Upper lobe of left lung (tissue), 6 donors: ENCODE results near the gene TMEM170B. TPM values are rescaled to one million over a fixed set of nuclear protein-coding genes. Genes with fewer than 3 reads are reported as not detected.
A peak's percentile ranks its signal among the peaks of the same experiment; 100 is the strongest.
"Not testable (repeated sequence)": the region's sequence is repeated elsewhere in the genome, so short reads cannot be mapped to it uniquely, and the experiment has no call there.

Experiments used
- ATAC-seq, 2 donors: fragments of 200-7000 bp; cut with Tn5 transposase; one replicate each; pipeline ENCODE4 v1.9.1; 2022; ENCODE audit warnings: mild to moderate bottlenecking in 2 of 2, moderate library complexity in 2 of 2; ENCODE audit not compliant: low FRiP score in 2 of 2
- DNase-seq, 2 donors: peaks; one replicate each; pipeline ENCODE4 v3.0.0-alpha.2; 2019 to 2020
- H3K27ac ChIP-seq, 4 donors: fragments of 200-600 bp; sonication (generic); one replicate each; pipeline ENCODE4 v1.5.1; 2016 to 2019
- H3K27me3 ChIP-seq, 4 donors: fragments of 200-600 bp; sonication (generic); one replicate each; pipeline ENCODE4 v1.5.1; 2017 to 2019
- H3K36me3 ChIP-seq, 4 donors: fragments of 200-600 bp; sonication (generic); one replicate each; pipeline ENCODE4 v1.5.1; 2016 to 2019
- H3K4me1 ChIP-seq, 4 donors: fragments of 200-600 bp; sonication (generic); one replicate each; pipeline ENCODE4 v1.5.1; 2018 to 2019
- H3K4me3 ChIP-seq, 4 donors: fragments of 200-600 bp; sonication (generic); one replicate each; pipeline ENCODE4 v1.5.1; 2017 to 2019; ENCODE audit warnings: mild to moderate bottlenecking in 2 of 4, moderate library complexity in 1 of 4
- H3K9me3 ChIP-seq, 4 donors: fragments of 200-600 bp; sonication (generic); one replicate each; pipeline ENCODE4 v1.5.1; 2018 to 2019
- CTCF ChIP-seq, 6 experiments: fragments of 450-650 bp in 4 of 6; fragments of 200-600 bp in 2 of 6; sonication (generic) in 2 of 6; IDR thresholded peaks; one replicate each; pipeline ENCODE4 v1.5.1; 2016 to 2019; ENCODE audit warnings: antibody characterized with exemption in 6 of 6
- EP300 ChIP-seq, 4 donors: sonication (generic); formaldehyde crosslinking; IDR thresholded peaks; one replicate each; pipeline ENCODE4 v1.5.1; 2017; ENCODE audit warnings: antibody characterized with exemption in 4 of 4, control low read depth in 2 of 4
- POLR2A ChIP-seq, 4 donors: fragments of 450-650 bp; IDR thresholded peaks; one replicate each; pipeline ENCODE4 v1.5.1; 2016 to 2017; ENCODE audit warnings: antibody characterized with exemption in 4 of 4, mild to moderate bottlenecking in 2 of 4
- POLR2AphosphoS5 ChIP-seq, 2 donors: sonication (generic); formaldehyde crosslinking; IDR thresholded peaks; one replicate each; pipeline ENCODE4 v1.5.1; 2017; ENCODE audit warnings: antibody characterized with exemption in 2 of 2
- WGBS, 2 donors: methylation state at CpG; one replicate each; pipeline ENCODE4 v1.1.5; 2017 to 2018; 5-methylcytosine and 5-hydroxymethylcytosine counted together
- total RNA-seq, 6 donors: library from RNA; depleted of rRNA in 4 of 6; stranded (reverse); fragments of >200 nt in 4 of 6; gene quantifications; one replicate each; pipeline versions ENCODE4 v1.1.0 to v1.2.1, GENCODE V29; 2016 to 2021
- donor health status: DM: no; HTN: no; CAD: no; lungs with moderate emphysema.
- donor health status: DM: no; HTN: yes; CAD: no; lungs with severe emphysema.

TMEM170B gene
- total RNA-seq, 6 donors from 2014 or later = 3.0 to 12.9 (median 6.0) TPM

- 1 to 4% methylated on average over 12 of the region's 12 CpGs for WGBS, 2 donors
- Histone ChIP-seq H3K36me3 (no peaks in the 10 kb centered on the region), H3K9me3 (no peaks in the 10 kb centered on the region), H3K27ac (peak overlapping the region; percentile 88 to 99 (median 91)), H3K27me3 (no peaks in the 10 kb centered on the region), H3K4me1 (peaks cover 6 to 18% (median 11%) of the 10 kb centered on the region in 4 donors), H3K4me3 (peak overlapping the region; percentile 91 to 99 (median 96))
- no peak for DNase-seq
- TF ChIP-seq EP300 (IDR thresholded peaks at IDR 0.05) (no peak), POLR2AphosphoS5 (IDR thresholded peaks at IDR 0.05) (no peak), POLR2A (IDR thresholded peaks at IDR 0.05) (no peak), CTCF (IDR thresholded peaks at IDR 0.05) (no peak)
- no peak for ATAC-seq
Observed at GRCh38 chr6:11536795-11537194, 754 bp upstream of the TMEM170B start.

GRCh38 chr6:11538052-11538818 lies 686 bp downstream of the TMEM170B start:
- peak in 1 of 2 donors; percentile 25 for ATAC-seq
- TF ChIP-seq POLR2A (IDR thresholded peaks at IDR 0.05) (peak in 2 of 4 donors; percentile 35 to 56), POLR2AphosphoS5 (IDR thresholded peaks at IDR 0.05) (no peak)
- H3K4me1 ChIP-seq = peaks cover 6 to 18% (median 11%) of the 10 kb centered on the region in 4 donors
- H3K36me3 ChIP-seq = no peaks in the 10 kb centered on the region
- H3K4me3 ChIP-seq = peak overlapping the region; percentile 91 to 99 (median 96)
- DNase-seq = peak; percentile 44 to 90
- H3K27me3 ChIP-seq = no peaks in the 10 kb centered on the region
- WGBS, 2 donors = 0 to 1% methylated on average over 20 to 51 of the region's 74 CpGs
- peak overlapping the region; percentile 88 to 99 (median 91) for H3K27ac ChIP-seq
- H3K9me3 ChIP-seq = no peaks in the 10 kb centered on the region

DNA sequence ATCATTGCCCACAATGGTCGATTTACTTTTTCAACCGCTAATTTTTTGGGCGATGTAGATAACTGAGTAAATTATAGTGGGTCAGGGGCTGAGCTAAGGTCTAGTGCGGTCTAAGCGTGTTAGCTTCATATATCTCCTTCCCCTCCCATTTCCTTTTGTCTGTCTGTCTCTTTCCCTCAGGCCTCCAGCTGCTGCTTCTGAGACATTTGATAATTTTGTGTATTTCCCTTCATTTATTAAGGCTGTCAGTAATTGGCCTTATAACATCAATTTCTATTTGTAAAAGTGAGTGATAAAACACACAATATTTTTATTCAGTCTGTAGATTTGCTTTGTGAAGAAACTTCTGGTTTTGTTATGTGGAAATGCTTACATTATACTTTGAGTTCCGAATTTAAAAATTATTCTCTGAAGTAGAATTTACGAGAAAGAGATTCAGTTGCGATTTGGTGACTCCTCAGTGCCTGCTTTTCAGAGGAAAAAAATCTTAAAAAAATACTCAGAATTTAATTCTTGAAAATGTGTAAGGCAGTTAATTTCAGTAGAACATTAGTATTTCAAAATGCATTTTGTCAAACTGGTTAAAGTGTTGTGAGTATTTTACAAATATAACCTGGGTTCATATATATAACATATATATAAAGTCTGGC lies 1.4 kb downstream of the TMEM170B start:
- DNase-seq (no peak), ATAC-seq (no peak)
- peak overlapping the region; percentile 88 to 99 (median 91) for H3K27ac ChIP-seq
- H3K36me3 ChIP-seq = no peaks in the 10 kb centered on the region
- TF ChIP-seq EP300 (IDR thresholded peaks at IDR 0.05) = no peak
- TF ChIP-seq POLR2A (IDR thresholded peaks at IDR 0.05) = no peak
- no peak for TF ChIP-seq POLR2AphosphoS5 (IDR thresholded peaks at IDR 0.05)
- no peak for TF ChIP-seq CTCF (IDR thresholded peaks at IDR 0.05)
- peak overlapping the region; percentile 91 to 99 (median 96) for H3K4me3 ChIP-seq
- H3K4me1 ChIP-seq = peaks cover 6 to 18% (median 11%) of the 10 kb centered on the region in 4 donors
- H3K9me3 ChIP-seq = no peaks in the 10 kb centered on the region
- WGBS, 2 donors = 29 to 35% methylated on average over 8 of the region's 8 CpGs
- H3K27me3 ChIP-seq = no peaks in the 10 kb centered on the region

DNA sequence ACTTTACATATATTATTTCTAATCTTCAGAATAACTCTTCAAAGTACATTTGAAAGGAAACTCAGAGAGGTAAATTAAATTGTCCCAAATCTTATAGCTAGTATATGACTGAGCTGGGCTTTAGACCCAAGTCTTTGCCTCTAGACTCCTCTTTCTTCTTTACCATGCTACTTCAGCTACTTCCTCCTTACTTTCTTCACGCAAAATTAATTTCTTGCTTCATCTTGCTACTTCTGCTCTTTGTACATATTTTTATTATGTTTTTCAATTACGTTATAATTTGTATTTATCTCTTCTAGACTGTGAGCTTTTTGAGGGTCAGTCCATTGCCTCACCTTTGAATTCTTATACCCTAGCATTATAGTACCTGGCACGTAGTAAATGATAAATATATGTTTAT lies 5.3 kb downstream of the TMEM170B start:
- H3K4me1 ChIP-seq = peaks cover 0 to 9% (median 0%) of the 10 kb centered on the region in 4 donors
- ATAC-seq (no peak), DNase-seq (no peak)
- WGBS, 2 donors = 80 to 83% methylated on average over 3 of the region's 3 CpGs
- H3K9me3 ChIP-seq = no peaks in the 10 kb centered on the region
- no peaks in the 10 kb centered on the region for H3K36me3 ChIP-seq
- H3K4me3 ChIP-seq = no peak overlapping the region
- no peak overlapping the region for H3K27ac ChIP-seq
- no peak for TF ChIP-seq POLR2A (IDR thresholded peaks at IDR 0.05)
- TF ChIP-seq CTCF (IDR thresholded peaks at IDR 0.05) = no peak
- TF ChIP-seq EP300 (IDR thresholded peaks at IDR 0.05) = no peak
- TF ChIP-seq POLR2AphosphoS5 (IDR thresholded peaks at IDR 0.05) = no peak
- no peaks in the 10 kb centered on the region for H3K27me3 ChIP-seq

- Histone ChIP-seq H3K36me3 (no peaks in the 10 kb centered on the region), H3K4me1 (peaks cover 0 to 4% (median 0%) of the 10 kb centered on the region in 4 donors), H3K27ac (no peak overlapping the region), H3K4me3 (no peak overlapping the region), H3K9me3 (no peaks in the 10 kb centered on the region), H3K27me3 (no peaks in the 10 kb centered on the region)
- WGBS, 2 donors = 63 to 68% methylated on average over 4 of the region's 4 CpGs
- DNase-seq (no peak), ATAC-seq (no peak)
- TF ChIP-seq CTCF (IDR thresholded peaks at IDR 0.05) = no peak
- TF ChIP-seq POLR2AphosphoS5 (IDR thresholded peaks at IDR 0.05) = no peak
- no peak for TF ChIP-seq EP300 (IDR thresholded peaks at IDR 0.05)
- no peak for TF ChIP-seq POLR2A (IDR thresholded peaks at IDR 0.05)
Observed at GRCh38 chr6:11543919-11544518, 6.5 kb downstream of the TMEM170B start.

- H3K4me1 ChIP-seq, DNase-seq, H3K9me3 ChIP-seq, ATAC-seq, H3K4me3 ChIP-seq, H3K27me3 ChIP-seq, H3K36me3 ChIP-seq, H3K27ac ChIP-seq: not testable (repeated sequence)
Observed at GRCh38 chr6:11547846-11548245, 10.3 kb downstream of the TMEM170B start.

DNA sequence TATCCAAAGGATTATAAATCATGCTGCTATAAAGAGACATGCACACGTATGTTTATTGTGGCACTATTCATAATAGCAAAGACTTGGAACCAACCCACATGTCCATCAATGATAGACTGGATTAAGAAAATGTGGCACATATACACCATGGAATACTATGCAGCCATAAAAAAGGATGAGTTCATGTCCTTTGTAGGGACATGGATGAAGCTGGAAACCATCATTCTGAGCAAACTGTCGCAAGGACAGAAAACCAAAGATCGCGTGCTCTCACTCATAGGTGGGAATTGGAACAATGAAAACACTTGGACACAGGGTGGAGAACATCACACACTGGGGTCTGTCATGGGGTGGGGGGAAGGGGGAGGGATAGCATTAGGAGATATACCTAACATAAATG lies 11.0 kb downstream of the TMEM170B start:
- H3K27ac ChIP-seq, H3K4me3 ChIP-seq, H3K36me3 ChIP-seq, H3K4me1 ChIP-seq, DNase-seq, H3K9me3 ChIP-seq, ATAC-seq, H3K27me3 ChIP-seq: not testable (repeated sequence)
- WGBS, 2 donors = 95 to 97% methylated on average over 4 of the region's 4 CpGs
